GM12878 (cell line): ENCODE measurements around the gene GALNT18.

Experiments
- CTCF ChIP-seq, 3 experiments: IDR thresholded peaks in 2 of 3; conservative IDR thresholded peaks in 1 of 3; 2 replicates each; pipeline ENCODE4 v1.5.1; 2011; ENCODE audit warnings: low read depth in 3 of 3, low read length in 3 of 3, mild to moderate bottlenecking in 3 of 3, control low read depth in 2 of 3, moderate library complexity in 2 of 3, inconsistent platforms in 1 of 3, mixed read lengths in 1 of 3; ENCODE audit not compliant: control insufficient read depth in 2 of 3, insufficient read depth in 1 of 3; ENCODE audit errors: extremely low read depth in 1 of 3
- SRF ChIP-seq, 2 experiments: IDR thresholded peaks; 2 replicates each; pipeline ENCODE4 v1.6.1; 2011; ENCODE audit warnings: low read depth in 2 of 2, low read length in 2 of 2, mild to moderate bottlenecking in 1 of 2, moderate library complexity in 1 of 2

- TF ChIP-seq SRF (IDR thresholded peaks at IDR 0.05; ENCODE audit: low read depth in 2 of 2, low read length in 2 of 2) (no peak), CTCF (IDR thresholded peaks at IDR 0.05 in 2 of 3, conservative IDR thresholded peaks at IDR 0.05 in 1 of 3; ENCODE audit: control insufficient read depth in 2 of 3, extremely low read depth in 1 of 3, insufficient read depth in 1 of 3, low read depth in 3 of 3, low read length in 3 of 3) (no peak)
Measured at GRCh38 chr11:11363674-11364073, 258.1 kb downstream of the GALNT18 start.
